Measurements from ENCODE around the gene CYP19A1.

CYP19A1 gene

GRCh38 chr15:51255533-51255932, 82.9 kb downstream of the CYP19A1 start:
- no peak for DNase-seq (ENCODE audit: low spot score)

DNA sequence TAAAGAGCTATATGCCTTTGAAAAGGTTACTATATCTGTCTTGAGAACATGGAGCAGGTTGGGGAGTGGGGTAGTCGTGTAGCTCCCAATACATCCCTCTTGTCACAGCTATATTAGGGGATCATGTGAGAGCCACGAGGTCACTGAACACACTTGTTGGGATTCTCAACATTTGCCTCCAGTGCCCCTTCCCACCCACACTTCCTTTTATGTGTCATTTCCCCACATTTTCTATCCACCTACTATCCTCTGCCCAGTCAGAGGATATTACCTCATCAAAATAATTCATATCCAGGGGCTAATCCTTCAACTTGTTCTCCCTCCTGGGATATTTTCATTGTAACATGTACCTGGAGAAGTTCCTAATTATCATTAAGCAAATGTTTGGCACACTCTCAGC, 85.0 kb downstream of the CYP19A1 start:
- DNase-seq (ENCODE audit: low spot score) = no peak

- DNase-seq (ENCODE audit: low spot score) = no peak
Measured at GRCh38 chr15:51252671-51253070, 85.7 kb downstream of the CYP19A1 start.

- DNase-seq (ENCODE audit: low spot score) = no peak
Measured at GRCh38 chr15:51251556-51251955, 86.8 kb downstream of the CYP19A1 start.

- no peak for DNase-seq (ENCODE audit: low spot score)
Measured at GRCh38 chr15:51250217-51251011, 88.0 kb downstream of the CYP19A1 start.

- DNase-seq (ENCODE audit: low spot score) = no peak
Measured at GRCh38 chr15:51245628-51246027, 92.8 kb downstream of the CYP19A1 start.

GRCh38 chr15:51244423-51244869, 94.0 kb downstream of the CYP19A1 start:
- DNase-seq (ENCODE audit: low spot score) = no peak

- DNase-seq (ENCODE audit: low spot score) = peak; percentile 44
Measured at GRCh38 chr15:51243774-51244173, 94.6 kb downstream of the CYP19A1 start.

- peak; percentile 49 for DNase-seq (ENCODE audit: low spot score)
Measured at GRCh38 chr15:51240066-51240465, 98.3 kb downstream of the CYP19A1 start.

DNA sequence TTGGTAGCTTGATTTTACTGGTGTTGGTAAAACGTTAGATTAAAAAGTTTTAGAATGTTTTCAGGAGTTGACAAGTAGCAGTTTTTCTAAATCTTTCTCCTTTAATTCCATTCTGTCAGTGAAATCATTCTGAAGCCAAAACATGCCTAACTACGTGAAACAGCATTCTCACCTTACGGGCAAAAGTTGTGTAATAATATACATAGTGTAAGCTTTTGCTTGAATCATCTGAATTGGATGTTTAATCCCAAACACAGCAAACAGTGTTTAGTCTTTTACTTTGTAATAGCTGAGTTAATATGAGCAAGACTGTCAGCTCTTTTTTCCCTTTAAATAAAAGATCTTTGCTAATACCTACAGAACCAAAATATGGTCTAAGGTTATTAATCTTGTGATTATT, 100.6 kb downstream of the CYP19A1 start:
- no peak for DNase-seq (ENCODE audit: low spot score)

GRCh38 chr15:51234176-51234927, 104.0 kb downstream of the CYP19A1 start:
- DNase-seq (ENCODE audit: low spot score) = no peak

DNA sequence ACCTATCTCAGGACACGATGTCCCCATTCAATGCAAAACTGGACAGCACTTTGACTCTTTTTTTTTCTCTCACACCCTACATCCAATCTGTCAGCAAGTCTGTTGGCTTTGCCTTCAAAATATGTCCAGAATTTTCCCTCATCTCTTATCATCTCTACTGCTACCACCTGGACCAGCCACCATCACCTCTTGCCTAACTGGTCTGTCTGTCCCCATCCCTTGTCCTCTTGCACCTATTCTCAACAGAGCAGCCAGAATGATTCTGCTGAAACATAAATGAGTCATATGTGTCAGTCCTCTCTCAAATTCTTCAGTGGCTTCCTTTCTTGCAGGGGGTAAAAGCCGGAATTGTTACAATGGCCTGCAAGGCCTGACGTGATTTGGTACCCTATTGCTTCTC, 105.8 kb downstream of the CYP19A1 start:
- DNase-seq (ENCODE audit: low spot score) = no peak

DNA sequence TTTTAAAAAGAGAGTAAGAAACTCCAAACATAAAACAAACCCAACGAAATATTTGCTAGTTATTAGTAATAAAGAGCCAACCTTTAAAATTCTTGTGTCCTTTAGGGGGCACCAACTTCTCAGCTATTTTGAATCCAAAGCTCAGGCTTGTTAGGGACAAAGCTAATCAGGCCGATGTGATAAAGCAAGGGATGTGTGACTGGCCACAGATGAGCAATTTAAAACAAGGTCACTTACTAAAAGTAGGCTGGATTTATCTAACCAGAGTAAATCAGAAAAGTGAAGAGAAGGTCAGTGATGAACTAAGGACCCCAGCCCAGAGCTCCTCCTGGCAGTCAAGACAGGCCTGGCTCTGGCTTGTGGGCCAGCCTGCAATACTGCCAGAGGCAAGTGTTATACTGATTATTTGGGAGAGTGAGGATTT, 108.5 kb downstream of the CYP19A1 start:
- peak; percentile 13 for DNase-seq (ENCODE audit: low spot score)

DNA sequence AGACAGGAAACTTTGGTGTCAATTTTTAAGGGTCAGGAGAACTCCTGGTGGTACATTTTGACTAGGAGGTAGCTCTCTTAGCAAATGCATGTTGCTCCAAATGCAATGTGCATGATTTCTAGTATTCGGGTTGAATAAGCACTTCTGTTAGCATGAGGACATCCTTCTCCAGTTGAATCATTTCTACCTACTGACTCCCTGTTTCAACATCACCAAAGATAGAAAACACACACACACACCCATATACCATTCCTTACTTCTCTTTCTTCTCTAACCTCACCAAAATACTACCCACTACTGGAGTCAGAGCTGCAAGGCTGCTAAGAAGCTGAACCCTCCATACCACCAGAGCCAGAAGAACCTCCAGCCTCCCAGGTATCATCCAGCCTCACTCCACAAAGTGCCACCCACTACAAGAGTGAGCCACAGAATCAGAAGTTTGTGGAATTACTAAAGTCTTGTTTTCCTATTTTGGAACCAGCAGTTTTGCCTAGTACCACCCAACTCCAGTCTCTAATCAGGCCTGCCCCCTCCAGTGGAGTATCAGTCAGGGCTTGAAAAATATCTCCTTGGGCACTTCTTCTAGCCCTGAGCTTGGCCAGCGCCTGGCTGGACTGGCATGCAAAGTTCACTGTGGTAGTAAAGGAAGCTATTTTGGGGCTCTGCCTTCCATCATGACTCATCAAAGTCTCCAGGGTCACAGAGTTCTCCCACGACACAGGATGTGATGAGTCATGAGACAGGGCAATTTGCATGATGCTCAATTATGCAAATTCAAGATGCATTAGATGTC, 110.3 kb downstream of the CYP19A1 start:
- peak; percentile 73 for DNase-seq (ENCODE audit: low spot score)

DNA sequence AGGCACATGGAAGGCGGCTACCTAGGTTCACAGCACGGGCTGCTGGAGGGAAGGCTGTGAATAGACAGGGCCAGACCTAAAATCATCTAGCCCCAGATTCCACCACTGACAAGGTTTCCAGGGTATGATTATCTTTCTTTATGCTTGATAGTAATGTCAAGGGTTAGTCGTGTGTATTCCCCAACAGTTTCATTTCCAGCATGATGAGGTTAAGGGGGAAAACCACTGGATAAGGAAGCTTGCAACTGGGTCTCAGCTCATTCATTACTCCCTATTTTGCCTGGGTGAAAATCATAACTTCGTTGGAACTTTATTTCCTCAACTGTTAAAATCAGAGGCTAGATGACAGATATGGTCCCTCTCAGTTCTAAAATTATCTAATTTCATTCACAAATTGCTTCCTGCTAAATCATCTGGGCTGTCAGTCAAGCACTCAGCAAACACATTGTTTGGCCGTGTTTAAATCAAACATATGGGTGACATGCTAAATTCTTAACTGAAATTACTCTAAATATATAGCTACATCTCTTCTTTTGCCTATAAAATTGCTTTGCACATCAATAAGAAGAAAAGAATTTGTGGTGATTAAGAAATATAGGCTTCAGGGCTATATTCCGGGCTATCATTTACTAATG, 111.7 kb downstream of the CYP19A1 start:
- no peak for DNase-seq (ENCODE audit: low spot score)

- DNase-seq (ENCODE audit: low spot score) = no peak
Measured at GRCh38 chr15:51224428-51224827, 114.0 kb downstream of the CYP19A1 start.

DNA sequence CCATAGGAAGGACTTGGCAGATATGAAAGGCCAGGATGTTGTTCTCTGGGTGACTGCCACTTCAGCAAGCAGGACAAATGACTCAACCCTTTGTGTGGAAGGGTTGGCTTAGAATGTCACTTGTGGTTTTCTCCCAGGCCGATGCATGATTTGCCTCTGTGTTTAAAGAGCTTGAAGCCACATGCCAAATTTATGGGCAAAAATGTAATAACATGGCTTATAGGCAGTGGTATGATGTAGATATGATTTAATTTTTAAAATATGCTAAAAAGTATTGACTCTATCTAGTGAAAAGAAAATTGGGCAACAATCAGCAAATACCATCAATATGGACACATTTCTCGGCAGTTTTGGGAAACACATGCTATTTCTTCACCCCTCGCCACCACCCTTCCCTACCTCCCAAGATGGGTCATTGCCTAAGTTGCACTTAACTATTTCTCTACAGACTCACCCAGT, 114.6 kb downstream of the CYP19A1 start:
- peak; percentile 76 for DNase-seq (ENCODE audit: low spot score)

DNA sequence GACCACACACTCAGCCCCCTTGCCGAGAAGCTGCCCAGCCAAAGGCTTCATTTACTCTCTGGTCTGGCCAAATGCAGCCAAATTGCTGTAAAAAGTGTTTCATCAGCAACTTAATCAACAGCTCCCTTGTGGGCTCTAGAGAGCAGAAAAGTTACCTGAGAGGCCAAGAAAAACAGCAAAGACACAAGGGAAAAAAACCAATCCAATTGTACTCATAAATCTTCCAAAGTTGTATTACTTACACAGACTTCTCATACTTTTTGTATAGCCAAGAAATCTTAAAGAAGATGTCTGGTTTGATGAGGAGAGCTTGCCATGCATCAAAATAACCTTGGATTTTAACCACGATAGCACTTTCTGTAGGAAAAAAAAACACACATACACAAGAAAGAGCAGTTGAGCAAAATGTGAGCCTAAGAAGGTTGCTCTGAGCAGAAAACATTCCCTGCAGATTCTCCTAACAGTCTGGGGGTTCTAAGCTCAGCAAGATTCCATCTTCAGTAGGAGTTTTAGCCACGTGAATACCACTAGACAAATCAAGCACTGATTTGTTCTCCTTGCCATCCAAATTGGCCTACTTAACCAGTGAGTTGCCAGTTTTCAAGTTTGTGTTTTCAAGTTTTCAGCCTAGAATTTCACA, 120.0 kb downstream of the CYP19A1 start:
- DNase-seq (ENCODE audit: low spot score) = no peak

DNA sequence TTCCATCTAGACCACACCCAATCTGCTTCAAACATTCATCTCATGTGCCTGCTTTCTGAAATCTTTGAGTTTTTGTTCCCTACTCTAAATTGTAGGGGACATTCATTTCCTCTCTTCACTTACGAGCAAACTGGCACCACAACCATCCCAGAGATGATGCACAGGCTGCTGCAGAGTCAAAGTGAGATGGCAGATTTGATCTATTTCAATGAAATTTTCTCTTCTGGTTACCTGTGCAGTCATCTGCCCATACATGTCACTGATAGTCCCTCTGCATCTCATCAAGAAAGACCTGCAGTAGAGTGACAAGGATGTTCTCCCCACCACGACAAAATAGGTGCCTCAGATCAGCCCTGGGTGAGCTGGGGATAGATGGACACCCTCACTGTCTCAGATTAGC, 125.5 kb downstream of the CYP19A1 start:
- no peak for DNase-seq (ENCODE audit: low spot score)

GRCh38 chr15:51212239-51212638, 126.2 kb downstream of the CYP19A1 start:
- DNase-seq (ENCODE audit: low spot score) = no peak

All from SW480 (cell line).